ENCODE data around the gene ECE2. TPM values are rescaled to one million over a fixed set of nuclear protein-coding genes. Genes with fewer than 3 reads are reported as not detected.

Gene ECE2
- total and polyA plus RNA-seq, 8 donors: 0.45 to 2.9 TPM; not detected in 6

DNA sequence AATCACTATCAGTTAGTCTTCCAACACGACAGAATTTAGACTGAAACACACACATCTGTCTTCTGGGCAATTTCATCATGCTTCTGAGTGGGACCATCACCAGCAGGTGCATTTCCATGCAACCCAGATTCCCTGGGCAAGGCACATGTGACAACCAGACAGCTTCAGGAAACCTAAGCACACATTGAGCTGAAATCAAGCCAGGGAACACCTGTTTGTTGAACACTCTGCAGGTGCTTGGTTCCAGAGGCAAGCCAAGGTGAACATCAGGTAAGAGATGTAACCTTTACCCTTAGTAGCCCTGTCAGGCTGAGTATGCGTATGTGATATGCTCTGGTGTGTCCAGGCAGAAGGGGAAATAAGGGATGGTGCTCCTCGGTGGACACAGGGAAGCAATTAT is 19.9 kb downstream of the ECE2 start:
- WGBS, 5 donors: 34 to 58% (median 53%) methylated on average over 3 of the region's 3 CpGs

DNA sequence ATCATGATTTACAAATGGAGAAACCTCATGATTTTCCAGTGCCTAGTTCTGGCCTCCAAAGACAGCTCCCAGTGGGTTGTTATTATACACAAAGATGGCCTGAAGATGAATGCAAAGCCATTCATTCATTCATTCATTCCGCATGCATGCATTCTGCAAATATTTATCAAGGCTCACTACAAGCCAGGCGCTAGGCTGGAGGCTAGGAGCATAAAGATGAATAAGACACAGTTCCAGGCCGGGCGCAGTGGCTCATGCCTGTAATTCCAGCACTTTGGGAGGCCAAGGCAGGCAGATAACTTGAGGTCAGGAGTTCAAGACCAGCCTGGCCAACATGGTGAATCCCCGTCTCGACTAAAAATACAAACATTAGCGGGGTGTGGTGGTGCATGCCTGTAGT is 20.8 kb downstream of the ECE2 start:
- intact Hi-C loops (cut with DNase I; ENCODE audit: low total_unique reads): no loop called here
- Histone ChIP-seq H3K36me3 (peaks cover 5 to 16% (median 14%) of the 10 kb centered on the region in 4 donors), H3K4me1 (peaks cover 10 to 25% (median 21%) of the 10 kb centered on the region in 4 donors), H3K27ac (no peak overlapping the region), H3K9me3 (no peaks in the 10 kb centered on the region), H3K4me3 (no peak overlapping the region), H3K27me3 (no peaks in the 10 kb centered on the region)
- DNase-seq: no peak
- TF ChIP-seq POLR2AphosphoS5 (IDR thresholded peaks at IDR 0.05) (no peak), POLR2A (IDR thresholded peaks at IDR 0.05) (no peak), EP300 (IDR thresholded peaks at IDR 0.05) (no peak)
- TF ChIP-seq, protein P1, sequence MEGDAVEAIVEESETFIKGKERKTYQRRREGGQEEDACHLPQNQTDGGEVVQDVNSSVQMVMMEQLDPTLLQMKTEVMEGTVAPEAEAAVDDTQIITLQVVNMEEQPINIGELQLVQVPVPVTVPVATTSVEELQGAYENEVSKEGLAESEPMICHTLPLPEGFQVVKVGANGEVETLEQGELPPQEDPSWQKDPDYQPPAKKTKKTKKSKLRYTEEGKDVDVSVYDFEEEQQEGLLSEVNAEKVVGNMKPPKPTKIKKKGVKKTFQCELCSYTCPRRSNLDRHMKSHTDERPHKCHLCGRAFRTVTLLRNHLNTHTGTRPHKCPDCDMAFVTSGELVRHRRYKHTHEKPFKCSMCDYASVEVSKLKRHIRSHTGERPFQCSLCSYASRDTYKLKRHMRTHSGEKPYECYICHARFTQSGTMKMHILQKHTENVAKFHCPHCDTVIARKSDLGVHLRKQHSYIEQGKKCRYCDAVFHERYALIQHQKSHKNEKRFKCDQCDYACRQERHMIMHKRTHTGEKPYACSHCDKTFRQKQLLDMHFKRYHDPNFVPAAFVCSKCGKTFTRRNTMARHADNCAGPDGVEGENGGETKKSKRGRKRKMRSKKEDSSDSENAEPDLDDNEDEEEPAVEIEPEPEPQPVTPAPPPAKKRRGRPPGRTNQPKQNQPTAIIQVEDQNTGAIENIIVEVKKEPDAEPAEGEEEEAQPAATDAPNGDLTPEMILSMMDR (IDR thresholded peaks at IDR 0.05): no peak
- 70 to 88% (median 79%) methylated on average over 7 of the region's 7 CpGs for WGBS, 5 donors

More for the DNA sequence above, 19.9 kb downstream of the ECE2 start:
- Histone ChIP-seq H3K4me3 (no peak overlapping the region), H3K36me3 (peaks cover 0 to 7% (median 6%) of the 10 kb centered on the region in 4 donors), H3K9me3 (no peaks in the 10 kb centered on the region), H3K27ac (no peak overlapping the region), H3K27me3 (peaks cover 0 to under 1% (median 0%) of the 10 kb centered on the region in 3 donors), H3K4me1 (peaks cover 10 to 21% (median 18%) of the 10 kb centered on the region in 4 donors)
- intact Hi-C loops (cut with DNase I; ENCODE audit: low total_unique reads): no loop called here
- TF ChIP-seq EP300 (IDR thresholded peaks at IDR 0.05): no peak
- no peak for TF ChIP-seq POLR2AphosphoS5 (IDR thresholded peaks at IDR 0.05)
- TF ChIP-seq, protein P1 (IDR thresholded peaks at IDR 0.05): no peak
- TF ChIP-seq POLR2A (IDR thresholded peaks at IDR 0.05): no peak
- DNase-seq: peak in 1 of 2 donors; percentile 25

DNA sequence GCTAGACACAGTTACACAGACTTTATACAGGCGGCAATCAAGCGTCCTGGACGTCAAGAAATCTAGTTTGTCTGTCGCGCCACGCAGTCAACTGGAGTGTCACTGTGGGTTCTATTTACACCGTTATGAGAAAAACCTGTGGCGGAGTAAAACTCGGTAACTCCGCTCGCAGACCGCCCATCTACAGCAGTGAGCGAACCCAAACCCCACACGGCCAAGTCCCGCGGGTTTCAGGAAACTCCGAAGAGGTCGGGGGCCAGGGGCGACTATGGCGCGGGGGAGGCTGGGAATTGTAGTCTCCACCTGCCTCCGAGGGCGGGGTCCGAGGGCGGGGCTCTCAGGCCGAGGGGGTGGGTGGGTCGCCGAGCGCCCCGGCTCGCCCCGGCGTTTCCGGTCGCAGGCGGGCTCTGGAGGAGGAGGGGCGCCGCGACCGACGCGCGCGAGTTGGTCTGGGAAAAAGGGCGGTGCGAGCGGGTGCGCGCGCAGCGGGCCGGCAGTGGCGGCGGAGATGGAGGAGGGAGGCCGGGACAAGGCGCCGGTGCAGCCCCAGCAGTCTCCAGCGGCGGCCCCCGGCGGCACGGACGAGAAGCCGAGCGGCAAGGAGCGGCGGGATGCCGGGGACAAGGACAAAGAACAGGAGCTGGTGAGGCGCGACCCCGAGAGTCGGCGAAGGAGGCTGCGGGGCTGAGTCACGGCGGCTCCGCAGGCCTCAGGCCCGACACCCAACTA is 23.1 kb downstream of the ECE2 start, which contains the start of gene PSMD2:
TSS of gene PSMD2 (plus strand) at position 483 of the 729 bp plus-strand sequence. CDS start at position 509, 26 bp downstream.
- TF ChIP-seq POLR2AphosphoS5 (IDR thresholded peaks at IDR 0.05) (peak; percentile 67 to 92 (median 76)), POLR2A (IDR thresholded peaks at IDR 0.05) (peak in 1 of 4 donors; percentile 43), EP300 (IDR thresholded peaks at IDR 0.05) (no peak)
- TF ChIP-seq, protein P1 (IDR thresholded peaks at IDR 0.05): no peak
- H3K9me3 ChIP-seq: no peaks in the 10 kb centered on the region
- peak; percentile 98 to 99 for DNase-seq
- peaks cover 27 to 39% (median 38%) of the 10 kb centered on the region in 4 donors for H3K36me3 ChIP-seq
- H3K27ac ChIP-seq: peak within 1 kb of the TSS; percentile 79 to 88 (median 85)
- peak within 1 kb of the TSS; percentile 95 to 96 (median 95) for H3K4me3 ChIP-seq
- H3K4me1 ChIP-seq: peaks cover 10 to 34% (median 21%) of the 10 kb centered on the region in 4 donors
- WGBS, 5 donors: 0 to 1% (median 0%) methylated on average over 34 to 78 of the region's 78 CpGs
- intact Hi-C loops (cut with DNase I; ENCODE audit: low total_unique reads): no loop called here
- no peaks in the 10 kb centered on the region for H3K27me3 ChIP-seq

GRCh38 chr3:184299488-184300377 is 23.9 kb downstream of the ECE2 start:
- TF ChIP-seq, protein P1 (IDR thresholded peaks at IDR 0.05): no peak
- TF ChIP-seq POLR2AphosphoS5 (IDR thresholded peaks at IDR 0.05): no peak
- no peak for TF ChIP-seq POLR2A (IDR thresholded peaks at IDR 0.05)
- no peak for TF ChIP-seq EP300 (IDR thresholded peaks at IDR 0.05)
- Histone ChIP-seq H3K27ac (peak overlapping the region; percentile 79 to 88 (median 85)), H3K36me3 (peaks cover 36 to 47% (median 46%) of the 10 kb centered on the region in 4 donors), H3K9me3 (no peaks in the 10 kb centered on the region), H3K4me1 (peaks cover 10 to 34% (median 21%) of the 10 kb centered on the region in 4 donors), H3K4me3 (peak overlapping the region; percentile 95 to 96 (median 95)), H3K27me3 (no peaks in the 10 kb centered on the region)
- no peak for DNase-seq
- 15 to 16% (median 15%) methylated on average over 29 of the region's 29 CpGs for WGBS, 5 donors
- intact Hi-C loops (cut with DNase I; ENCODE audit: low total_unique reads): loop anchor here (10.0 kb wide), 1 partner anchor 55 kb away; no protein-coding TSS in a partner anchor

Data from stomach (tissue), 9 donors.